Measurements from ENCODE around the gene DYNLL1.
"Not testable (repeated sequence)": the region's sequence is repeated elsewhere in the genome, so short reads cannot be mapped to it uniquely, and the experiment has no call there.

Gene DYNLL1

GRCh38 chr12:120495731-120496412 is at the start of gene DYNLL1:
Gene DYNLL1, plus strand, starts transcription at chr12:120496113. Its CDS starts 309 bp downstream, at chr12:120496422.
- DNase-seq = peak; percentile 96

DNA sequence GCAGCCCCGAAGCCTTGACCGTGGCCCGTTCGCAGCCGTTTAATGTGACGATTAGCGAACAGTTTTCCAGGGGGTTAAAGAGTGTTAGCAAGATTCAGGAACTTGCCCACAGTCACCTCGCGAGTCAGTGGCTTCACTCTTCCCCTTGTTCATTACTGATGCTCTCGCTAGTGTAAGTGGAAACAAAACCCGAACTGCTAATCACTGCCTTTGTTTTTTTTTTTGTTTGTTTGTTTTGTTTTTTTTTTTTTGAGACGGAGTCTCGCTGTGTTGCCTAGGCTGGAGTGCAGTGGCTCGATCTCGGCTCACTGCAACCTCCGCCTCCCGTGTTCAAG is 49.1 kb upstream of the DYNLL1 start:
- DNase-seq = not testable (repeated sequence)

- DNase-seq = no peak
Measured at GRCh38 chr12:120447992-120448391, 47.9 kb upstream of the DYNLL1 start.

DNA sequence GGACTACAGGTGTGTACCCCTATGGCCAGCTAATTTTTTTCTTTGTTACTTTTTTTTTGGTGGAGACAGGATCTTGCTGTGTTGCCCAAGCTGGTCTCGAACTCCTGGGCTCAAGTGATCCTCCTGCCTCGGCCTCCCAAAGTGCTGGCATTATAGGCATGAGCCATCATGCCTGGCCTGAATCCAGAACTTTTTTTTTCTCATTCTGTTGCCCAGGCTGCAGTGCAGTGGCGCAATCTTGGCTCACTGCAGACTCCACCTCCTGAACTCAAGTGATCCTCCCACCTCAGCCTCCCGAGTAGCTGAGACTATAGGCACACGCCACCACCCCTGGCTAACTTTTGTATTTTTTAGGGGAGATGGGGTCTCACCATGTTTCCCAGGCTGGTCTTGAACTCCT is 43.4 kb upstream of the DYNLL1 start:
- peak; percentile 22 for DNase-seq

GRCh38 chr12:120453060-120453750 is 42.7 kb upstream of the DYNLL1 start:
- DNase-seq = no peak

GRCh38 chr12:120453977-120454376 is 41.9 kb upstream of the DYNLL1 start:
- DNase-seq = peak; percentile 15

GRCh38 chr12:120455302-120455701 is 40.6 kb upstream of the DYNLL1 start:
- DNase-seq = no peak

DNA sequence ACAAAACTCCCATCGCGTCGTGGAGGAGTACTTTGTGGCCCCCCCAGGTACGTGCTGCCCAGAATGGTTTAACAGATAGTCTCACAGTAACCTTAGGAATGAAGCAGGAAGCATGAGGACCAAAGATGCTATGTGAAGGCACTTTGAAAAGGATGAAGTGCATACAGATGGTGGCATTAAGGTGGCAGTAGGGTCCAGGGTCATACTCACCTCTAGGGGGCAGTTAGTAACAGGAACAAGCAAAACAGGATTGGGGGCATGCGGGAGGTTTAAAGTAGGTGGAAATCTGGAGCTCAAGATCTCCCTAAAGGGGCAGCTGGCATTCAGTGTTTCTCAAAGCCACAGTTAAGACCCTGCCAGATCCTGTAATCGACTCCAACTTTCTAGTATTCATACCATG is 38.8 kb upstream of the DYNLL1 start:
- no peak for DNase-seq

DNA sequence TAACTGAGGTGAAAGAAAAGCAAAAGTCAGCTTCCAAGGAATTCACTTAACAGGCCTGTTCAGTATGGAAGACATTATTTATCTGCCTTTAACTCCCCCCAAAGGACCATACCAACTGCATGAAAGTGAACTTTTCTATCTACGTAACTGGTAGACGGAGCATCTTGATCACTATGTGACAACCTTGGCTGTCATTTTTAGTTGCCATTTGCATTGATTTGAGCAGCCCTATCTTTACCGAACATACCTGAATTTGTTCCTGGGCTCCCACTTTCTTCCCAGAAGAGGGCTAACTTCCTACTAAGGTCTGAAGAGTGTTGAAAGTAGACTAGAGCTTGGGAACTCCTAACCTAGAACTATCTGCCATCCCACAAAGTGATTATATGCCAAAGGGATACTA is 35.8 kb upstream of the DYNLL1 start:
- no peak for DNase-seq

- no peak for DNase-seq
Measured at GRCh38 chr12:120462099-120462640, 33.7 kb upstream of the DYNLL1 start.

DNA sequence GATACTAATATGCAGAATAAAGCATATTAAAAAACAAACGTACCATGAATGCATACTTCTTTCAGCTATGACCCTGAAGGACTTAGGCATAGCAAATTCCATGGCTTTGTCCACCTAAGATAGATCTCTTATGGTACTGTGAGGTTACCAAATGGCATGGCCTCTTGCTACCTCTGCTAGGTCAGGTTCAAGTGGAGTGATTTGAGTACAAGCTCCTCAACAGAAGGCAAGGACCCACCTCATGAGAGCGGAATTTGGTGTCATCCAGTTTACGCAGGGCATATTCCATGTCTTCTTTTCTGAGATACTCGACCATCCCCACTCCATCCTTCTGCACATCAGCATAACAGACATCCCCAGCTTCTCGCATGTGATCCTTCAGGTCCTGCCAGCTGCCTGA is 32.2 kb upstream of the DYNLL1 start:
- DNase-seq = no peak

DNA sequence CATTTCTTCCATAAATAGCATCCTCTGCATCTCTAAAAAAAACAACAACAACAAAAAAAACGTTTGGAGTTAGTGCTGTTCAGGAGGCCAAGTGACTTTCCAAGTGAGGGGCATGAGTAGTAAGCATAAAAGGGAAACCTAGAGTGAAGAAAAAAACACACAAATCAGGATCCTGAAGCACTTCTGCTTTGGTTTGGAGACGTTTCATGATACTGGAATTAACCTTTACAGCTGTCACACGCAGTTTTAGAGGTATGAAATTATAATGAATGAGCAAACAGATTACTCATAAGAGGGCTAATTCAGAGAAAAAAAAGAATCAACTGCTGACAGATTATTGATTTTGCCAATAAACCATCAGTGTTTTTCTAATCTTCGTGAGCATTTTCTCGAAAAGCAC is 30.2 kb upstream of the DYNLL1 start:
- no peak for DNase-seq

- DNase-seq = peak; percentile 41
Measured at GRCh38 chr12:120466560-120467315, 29.2 kb upstream of the DYNLL1 start.

GRCh38 chr12:120467439-120467838 is 28.5 kb upstream of the DYNLL1 start:
- no peak for DNase-seq

DNA sequence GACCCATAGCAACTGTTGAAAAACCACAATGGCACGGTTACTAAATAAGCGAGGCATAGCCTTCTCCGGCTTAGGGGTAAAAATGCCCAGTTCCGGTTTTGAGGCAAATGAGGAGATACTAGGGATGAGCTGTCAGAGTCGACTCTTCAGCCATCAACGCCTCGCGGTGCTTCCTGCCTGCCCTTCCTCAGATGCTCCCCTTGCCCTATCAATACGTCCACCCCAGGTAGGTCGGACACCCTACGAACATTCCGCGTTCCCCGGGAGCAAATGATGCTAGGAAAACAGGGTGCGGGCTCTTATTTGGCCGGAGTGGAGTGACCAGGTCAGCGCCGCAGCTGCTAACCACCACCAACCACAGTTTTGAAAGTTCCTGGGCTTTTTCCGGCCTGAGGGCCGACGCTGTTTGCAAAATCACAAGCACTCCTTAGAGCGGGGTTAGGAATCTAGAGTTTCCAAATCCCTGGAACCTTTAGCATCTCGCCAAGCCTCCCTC is 27.5 kb upstream of the DYNLL1 start:
- peak; percentile 17 for DNase-seq

GRCh38 chr12:120468821-120469449 is 27.0 kb upstream of the DYNLL1 start:
- DNase-seq = no peak

DNA sequence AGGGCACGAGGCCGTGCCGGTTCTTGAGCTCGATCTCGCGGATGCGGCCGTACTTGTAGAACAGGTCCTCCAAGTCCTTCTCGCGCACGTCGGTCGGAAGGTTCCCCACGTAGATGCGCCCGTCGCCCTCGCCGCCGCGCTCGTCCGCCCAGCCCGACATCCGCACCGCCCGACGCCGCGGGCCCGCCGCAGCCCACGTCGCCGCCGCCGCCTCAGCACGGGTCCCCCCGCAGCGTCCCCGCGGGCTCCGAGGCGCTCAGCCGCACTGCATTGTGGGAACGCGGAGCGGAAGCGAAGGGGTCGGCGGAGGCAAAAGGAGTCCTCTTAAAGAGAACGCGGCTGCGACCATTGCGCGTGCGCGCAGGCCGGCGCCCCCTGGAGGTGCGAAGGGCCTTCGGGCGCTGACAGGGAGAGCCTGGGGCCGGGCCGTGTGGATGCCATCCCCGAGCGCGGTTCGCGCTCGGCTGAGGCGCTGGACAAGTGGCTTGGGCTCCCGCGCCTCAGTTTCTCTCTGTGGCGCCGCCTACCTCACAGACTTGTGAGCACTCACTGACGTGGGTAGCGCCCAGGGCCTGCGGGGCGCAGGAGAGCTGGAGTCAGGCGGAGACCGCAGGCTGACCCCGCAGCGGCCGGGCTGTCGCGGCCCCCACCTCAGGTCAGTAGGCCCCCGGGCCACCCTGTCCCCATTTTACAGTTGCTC is 26.3 kb upstream of the DYNLL1 start, which contains the start of gene SRSF9:
Gene SRSF9, minus strand, starts transcription at position 299 of the 700 bp plus-strand sequence. Its CDS starts 139 bp downstream, at position 160.
- peak; percentile 97 for DNase-seq

GRCh38 chr12:120470150-120470784 is 25.6 kb upstream of the DYNLL1 start:
- peak; percentile 29 for DNase-seq

DNA sequence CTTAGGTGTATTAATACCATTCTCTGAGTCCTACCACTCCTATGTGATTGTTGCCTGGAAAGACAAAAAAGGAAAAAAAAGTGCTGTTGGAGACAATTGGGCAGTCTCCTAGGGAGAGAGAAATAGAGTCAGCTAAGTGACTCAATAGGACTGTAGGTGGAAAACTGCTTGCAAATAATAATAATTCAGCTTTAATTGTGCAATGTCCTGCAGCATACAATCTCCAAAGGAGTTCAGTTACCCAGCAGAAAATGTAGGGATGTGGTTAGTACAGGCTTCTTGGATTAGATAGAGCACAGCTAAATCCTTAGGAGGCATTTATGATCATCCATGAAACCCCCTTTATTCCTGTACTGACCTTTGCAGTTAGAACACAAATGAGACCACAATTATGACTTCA is 23.4 kb upstream of the DYNLL1 start:
- no peak for DNase-seq

DNA sequence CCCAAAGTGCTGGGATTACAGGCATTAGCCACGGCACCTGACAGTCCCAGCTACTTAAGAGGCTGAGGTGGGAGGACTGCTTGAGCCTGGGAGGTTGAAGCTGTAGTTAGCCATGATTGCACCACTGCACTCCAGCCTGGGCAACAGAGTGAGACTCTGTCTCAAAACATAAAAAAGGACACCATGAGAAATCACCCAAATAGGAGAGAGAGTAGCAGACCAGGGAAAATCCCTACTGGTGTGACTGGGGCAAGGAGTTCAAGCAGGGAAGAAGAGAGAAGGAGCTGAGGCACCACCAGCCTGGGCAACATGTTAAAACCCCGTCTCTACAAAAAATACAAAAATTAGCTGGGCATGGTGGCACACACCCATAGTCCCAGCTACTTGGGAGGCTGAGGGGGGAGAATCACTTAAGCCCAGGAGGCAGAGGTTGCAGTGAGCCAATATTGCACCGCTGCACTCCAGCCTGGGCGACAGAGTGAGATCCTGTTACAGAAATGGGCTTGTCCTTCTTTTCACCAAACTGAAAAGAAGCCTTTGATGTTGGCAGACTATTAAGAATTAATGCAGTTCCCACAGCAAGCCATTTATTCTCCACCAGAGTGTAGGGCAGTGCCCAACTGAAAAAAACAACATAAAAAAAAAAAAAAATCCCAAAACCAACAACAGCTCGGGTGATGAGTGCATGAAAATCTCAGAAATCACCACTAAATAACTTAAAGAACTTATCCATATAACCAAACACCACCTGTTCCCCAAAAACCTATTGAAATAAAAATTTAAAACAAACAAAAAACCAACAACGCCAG is 21.9 kb upstream of the DYNLL1 start:
- no peak for DNase-seq

DNA sequence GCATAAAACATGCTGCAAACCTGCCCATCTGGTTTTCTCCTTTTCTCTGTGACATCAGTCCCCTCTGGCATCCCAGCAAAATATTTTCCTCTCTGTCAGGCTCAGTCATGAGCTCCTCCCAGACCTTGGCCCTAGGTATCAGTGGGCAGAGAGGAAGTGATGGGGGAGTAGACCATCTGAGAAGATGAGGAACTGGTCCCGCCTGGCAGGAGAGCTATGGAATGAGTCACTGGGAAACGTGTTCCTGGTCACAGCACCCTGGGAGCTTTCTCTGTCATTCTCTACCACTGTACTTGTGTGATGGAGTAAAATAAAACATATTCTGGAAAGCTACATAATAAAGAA is 21.3 kb upstream of the DYNLL1 start:
- DNase-seq = peak; percentile 77

All from fibroblast of skin of right quadriceps (primary cell).